Activated T-cell treated with anti-CD3 and anti-CD28 coated beads, Interleukin-2, amount 50 U/mL, for 48 hours (primary cell): Measurements from ENCODE around the gene EEF1G.
A peak's percentile ranks its signal among the peaks of the same experiment; 100 is the strongest.
"Not testable (repeated sequence)": the region's sequence is repeated elsewhere in the genome, so short reads cannot be mapped to it uniquely, and the experiment has no call there.

ENCODE experiments used
- DNase-seq, 2 experiments: peaks; one replicate each; pipeline ENCODE4 v3.0.0-alpha.2; 2020

Gene EEF1G

GRCh38 chr11:62575156-62575555, 1.5 kb upstream of the EEF1G start:
- no peak for DNase-seq

GRCh38 chr11:62574363-62575071, 826 bp upstream of the EEF1G start:
- peak in 1 of 2 experiments; percentile 45 for DNase-seq

- DNase-seq: no peak
Measured at GRCh38 chr11:62573006-62573591, 592 bp downstream of the EEF1G start.

- no peak for DNase-seq
Measured at GRCh38 chr11:62572431-62572830, 1.3 kb downstream of the EEF1G start.

- not testable (repeated sequence) for DNase-seq
Measured at GRCh38 chr11:62571493-62571892, 2.2 kb downstream of the EEF1G start.

- DNase-seq: not testable (repeated sequence)
Measured at GRCh38 chr11:62570903-62571302, 2.8 kb downstream of the EEF1G start.

GRCh38 chr11:62569611-62570010, 4.1 kb downstream of the EEF1G start:
- no peak for DNase-seq

GRCh38 chr11:62567018-62567633, 6.6 kb downstream of the EEF1G start:
- DNase-seq: no peak

GRCh38 chr11:62566247-62566646, 7.4 kb downstream of the EEF1G start:
- DNase-seq: no peak

- no peak for DNase-seq
Measured at GRCh38 chr11:62565100-62565802, 8.4 kb downstream of the EEF1G start.

GRCh38 chr11:62561677-62562230, 11.9 kb downstream of the EEF1G start:
- DNase-seq: not testable (repeated sequence)

- DNase-seq: peak; percentile 77 to 81
Measured at GRCh38 chr11:62560566-62561103, 13.1 kb downstream of the EEF1G start.

GRCh38 chr11:62559626-62560025, 14.1 kb downstream of the EEF1G start:
- not testable (repeated sequence) for DNase-seq

- DNase-seq: no peak
Measured at GRCh38 chr11:62559204-62559603, 14.5 kb downstream of the EEF1G start.

GRCh38 chr11:62558669-62559068, 15.0 kb downstream of the EEF1G start:
- no peak for DNase-seq

GRCh38 chr11:62556875-62557631, 16.6 kb downstream of the EEF1G start:
- no peak for DNase-seq

- peak; percentile 88 to 89 for DNase-seq
Measured at GRCh38 chr11:62556108-62556874, 17.4 kb downstream of the EEF1G start.

GRCh38 chr11:62555464-62556107, 18.1 kb downstream of the EEF1G start:
- peak; percentile 69 to 74 for DNase-seq

GRCh38 chr11:62554387-62555167, 19.1 kb downstream of the EEF1G start:
- DNase-seq: no peak

- DNase-seq: no peak
Measured at GRCh38 chr11:62553839-62554361, 19.8 kb downstream of the EEF1G start.
